Duodenal mucosa (tissue), 2 donors: Measurements from ENCODE around the gene LRRC8D.

ENCODE experiments used
- H3K27ac ChIP-seq: one replicate; pipeline ENCODE4 v1.7.0; 2013; ENCODE audit warnings: low read depth, low read length
- H3K27me3 ChIP-seq, 2 donors: one replicate each; pipeline ENCODE4 v1.7.0; 2013; ENCODE audit warnings: low read length in 2 of 2, control low read depth in 1 of 2; ENCODE audit not compliant: insufficient read depth in 2 of 2, control insufficient read depth in 1 of 2
- H3K36me3 ChIP-seq, 2 donors: one replicate each; pipeline ENCODE4 v1.7.0; 2013; ENCODE audit warnings: low read length in 2 of 2, control low read depth in 1 of 2; ENCODE audit not compliant: insufficient read depth in 2 of 2, control insufficient read depth in 1 of 2
- H3K4me1 ChIP-seq, 2 donors: one replicate each; pipeline ENCODE4 v1.7.0; 2013; ENCODE audit warnings: low read length in 2 of 2, control low read depth in 1 of 2; ENCODE audit not compliant: insufficient read depth in 2 of 2, control insufficient read depth in 1 of 2
- H3K4me3 ChIP-seq, 2 donors: one replicate each; pipeline ENCODE4 v1.7.0; 2013; ENCODE audit warnings: low read length in 2 of 2, low read depth in 1 of 2
- H3K9ac ChIP-seq, 2 donors: one replicate each; pipeline ENCODE4 v1.7.0; 2013; ENCODE audit warnings: low read length in 2 of 2, low read depth in 1 of 2
- H3K9me3 ChIP-seq, 2 donors: one replicate each; pipeline ENCODE4 v1.7.0; 2013; ENCODE audit warnings: low read length in 2 of 2, control low read depth in 1 of 2; ENCODE audit not compliant: control insufficient read depth in 1 of 2

Gene LRRC8D

DNA sequence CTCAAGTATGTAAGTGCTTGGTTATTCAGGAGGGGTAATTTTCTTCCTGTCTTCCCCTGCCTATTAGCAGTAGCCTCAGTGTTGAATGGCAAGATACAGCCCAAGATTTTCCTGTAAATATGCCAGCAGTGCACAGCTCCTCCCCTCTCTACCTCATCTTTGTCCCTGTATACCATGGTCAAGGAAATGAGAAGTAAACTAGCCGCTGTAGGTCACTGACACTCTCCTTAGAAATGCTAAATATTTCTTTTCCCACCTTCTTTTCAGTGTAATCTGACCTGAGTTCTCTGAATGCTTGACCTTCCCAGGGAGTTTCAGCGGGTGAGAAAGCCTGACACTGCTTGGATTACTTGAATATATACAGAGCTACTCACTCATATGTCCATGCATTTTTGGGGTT lies 89.9 kb downstream of the LRRC8D start:
- H3K36me3 ChIP-seq: no peaks in the 10 kb centered on the region
- H3K27me3 ChIP-seq: no peaks in the 10 kb centered on the region
- no peak overlapping the region for H3K4me3 ChIP-seq
- H3K27ac ChIP-seq: no peak overlapping the region
- peaks cover 8 to 11% of the 10 kb centered on the region in 2 donors for H3K4me1 ChIP-seq
- H3K9me3 ChIP-seq: no peaks in the 10 kb centered on the region
- H3K9ac ChIP-seq: no peak overlapping the region

DNA sequence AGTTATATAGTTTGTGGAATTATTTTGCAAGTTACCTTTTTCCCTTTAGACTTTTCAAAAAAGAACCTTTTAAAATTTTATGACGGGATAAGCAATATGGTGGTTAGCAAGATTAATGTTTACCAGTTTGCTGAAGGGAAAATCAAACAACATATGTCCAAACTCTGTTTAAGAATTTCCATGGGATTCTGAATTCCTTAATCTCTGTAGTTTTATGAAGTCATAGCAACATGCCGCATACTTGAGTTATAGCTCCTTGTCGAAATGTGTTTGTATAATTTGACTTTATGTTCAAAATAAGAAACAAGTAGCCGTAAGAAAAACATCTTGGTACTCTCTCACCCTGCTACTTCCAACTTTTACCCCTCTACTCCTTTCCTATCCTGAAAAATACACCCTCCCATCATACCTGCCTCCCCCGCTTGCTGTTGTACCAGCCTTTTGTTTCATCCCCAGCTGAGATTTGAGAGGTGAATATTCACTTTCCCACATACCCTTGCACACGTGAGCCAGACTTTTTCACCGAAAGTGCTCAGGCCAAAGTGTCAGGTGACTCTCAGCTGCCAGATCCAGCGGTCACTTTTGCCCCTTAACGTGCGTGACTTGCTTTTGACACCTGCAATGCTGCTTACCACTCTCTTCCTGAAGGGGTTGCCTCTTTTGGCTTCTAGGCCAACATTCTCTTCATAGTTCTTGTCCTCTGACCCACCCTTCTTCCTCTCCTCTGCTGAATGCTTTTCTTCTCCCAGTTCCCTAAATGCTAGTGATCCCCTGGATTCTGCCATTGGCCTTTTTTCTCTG lies 90.6 kb downstream of the LRRC8D start:
- H3K9me3 ChIP-seq: no peaks in the 10 kb centered on the region
- no peak overlapping the region for H3K4me3 ChIP-seq
- no peak overlapping the region for H3K27ac ChIP-seq
- peaks cover 5 to 7% of the 10 kb centered on the region in 2 donors for H3K4me1 ChIP-seq
- H3K9ac ChIP-seq: no peak overlapping the region
- H3K27me3 ChIP-seq: no peaks in the 10 kb centered on the region
- H3K36me3 ChIP-seq: no peaks in the 10 kb centered on the region

DNA sequence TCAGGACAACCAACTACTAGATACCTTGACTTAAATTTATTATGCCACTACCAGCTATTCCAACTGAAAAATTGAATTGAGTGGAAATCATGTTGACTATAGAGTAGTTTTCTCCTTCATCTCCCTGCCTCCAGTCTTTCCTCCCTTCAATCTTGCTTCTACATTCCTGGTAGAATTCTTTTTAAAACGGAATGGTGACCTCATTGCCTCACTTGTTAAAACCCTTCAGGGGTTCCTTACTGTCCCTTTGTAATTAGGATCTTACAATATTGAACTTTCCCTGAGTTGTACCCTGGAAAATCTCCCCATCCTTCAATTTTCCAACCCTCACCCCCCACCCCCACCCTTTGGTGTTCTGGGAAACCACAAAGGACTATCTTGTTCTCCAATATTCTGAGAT lies 91.2 kb downstream of the LRRC8D start:
- H3K4me3 ChIP-seq: no peak overlapping the region
- peaks cover 0 to under 1% of the 10 kb centered on the region in 2 donors for H3K4me1 ChIP-seq
- no peaks in the 10 kb centered on the region for H3K9me3 ChIP-seq
- no peak overlapping the region for H3K27ac ChIP-seq
- H3K27me3 ChIP-seq: no peaks in the 10 kb centered on the region
- no peak overlapping the region for H3K9ac ChIP-seq
- H3K36me3 ChIP-seq: no peaks in the 10 kb centered on the region

DNA sequence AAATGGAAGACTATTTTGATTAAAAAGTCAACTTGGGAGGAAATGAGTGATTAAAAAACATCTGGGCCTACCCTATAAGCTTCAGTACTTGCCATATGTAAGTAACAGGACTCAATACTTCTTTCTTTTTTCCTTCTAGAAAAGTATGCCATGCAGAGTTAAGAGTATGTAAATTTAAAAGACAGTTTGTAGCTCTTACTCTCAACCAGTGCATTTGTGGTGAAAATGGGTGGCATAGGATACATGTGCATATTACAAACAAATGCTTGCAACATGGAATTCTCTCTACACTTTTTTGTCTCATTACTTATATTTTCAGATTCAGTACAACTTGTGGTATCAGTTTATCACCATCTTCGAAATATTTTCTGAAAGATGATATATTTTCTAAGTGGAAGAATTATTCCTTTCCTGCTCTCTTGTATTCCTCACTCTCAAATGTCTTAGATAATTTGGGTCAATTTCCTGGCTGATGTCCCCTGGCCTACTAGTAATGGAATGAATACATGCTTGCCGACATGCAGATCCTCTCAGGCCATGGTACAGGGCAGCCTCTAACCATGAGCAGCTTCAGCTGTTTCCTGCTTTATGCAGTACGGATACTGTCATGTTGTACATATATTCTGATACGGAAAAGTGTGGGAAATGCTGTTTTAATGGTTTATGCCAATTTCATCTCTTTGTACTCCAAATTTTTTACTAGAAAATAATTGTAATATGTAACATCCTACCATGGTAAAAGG lies 92.7 kb downstream of the LRRC8D start:
- Histone ChIP-seq H3K27ac (no peak overlapping the region), H3K4me1 (peaks cover 0 to 3% of the 10 kb centered on the region in 2 donors), H3K27me3 (no peaks in the 10 kb centered on the region), H3K36me3 (no peaks in the 10 kb centered on the region), H3K4me3 (no peak overlapping the region), H3K9ac (no peak overlapping the region), H3K9me3 (no peaks in the 10 kb centered on the region)

DNA sequence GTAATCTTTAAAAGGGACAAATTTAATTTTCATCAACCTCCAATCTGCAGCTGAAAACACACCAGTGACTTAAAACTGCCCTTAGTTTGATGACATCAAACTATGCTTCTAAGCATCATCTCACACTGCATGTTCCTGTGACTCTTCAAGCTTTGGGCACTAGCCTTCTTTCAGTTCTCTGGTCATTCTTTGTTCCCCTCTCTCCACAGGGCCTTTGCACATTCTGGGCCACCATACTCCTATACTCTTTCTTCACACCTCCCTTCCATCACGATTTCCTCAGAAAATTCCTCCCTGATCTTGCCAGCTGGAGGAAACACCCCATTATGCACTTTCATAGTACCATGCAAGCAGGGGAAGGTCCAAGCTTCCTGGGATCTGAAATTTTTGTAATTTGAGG lies 96.5 kb downstream of the LRRC8D start:
- H3K36me3 ChIP-seq: no peaks in the 10 kb centered on the region
- no peak overlapping the region for H3K4me3 ChIP-seq
- peaks cover 0 to 4% of the 10 kb centered on the region in 2 donors for H3K4me1 ChIP-seq
- H3K27me3 ChIP-seq: no peaks in the 10 kb centered on the region
- no peaks in the 10 kb centered on the region for H3K9me3 ChIP-seq
- H3K9ac ChIP-seq: no peak overlapping the region
- no peak overlapping the region for H3K27ac ChIP-seq

DNA sequence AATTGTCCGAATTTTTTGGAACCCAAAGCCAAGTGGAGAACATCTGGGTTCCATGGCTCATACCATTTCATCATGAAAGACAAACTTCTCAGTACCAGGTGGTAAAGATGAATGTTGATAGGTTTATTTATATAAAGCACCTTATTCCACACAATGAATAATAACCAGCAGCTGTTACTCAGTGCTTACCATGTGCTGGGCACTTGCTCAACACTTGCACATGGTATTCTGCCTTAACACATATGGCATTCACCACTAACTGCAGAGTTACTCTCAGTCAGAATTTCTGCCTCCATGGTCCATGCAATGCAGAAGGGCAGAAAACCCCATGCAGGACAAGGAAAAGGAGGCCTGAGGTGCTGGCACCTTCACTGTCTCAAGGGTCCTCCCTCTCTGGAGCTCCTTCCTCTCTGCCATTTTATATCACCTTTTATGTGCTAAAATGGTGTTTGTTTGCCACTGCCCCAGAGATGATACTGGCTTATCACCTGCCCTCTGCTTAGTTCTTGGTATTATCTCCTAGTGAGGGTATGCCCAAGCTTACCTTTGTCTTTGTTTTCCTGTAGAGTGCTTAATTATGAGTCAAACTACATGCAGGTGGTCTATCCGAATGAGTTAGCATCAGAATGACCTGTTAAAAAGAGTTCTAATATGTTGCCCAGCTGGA lies 97.4 kb downstream of the LRRC8D start:
- Histone ChIP-seq H3K27ac (no peak overlapping the region), H3K4me1 (peaks cover 0 to 4% of the 10 kb centered on the region in 2 donors), H3K9me3 (peaks cover 0 to 1% of the 10 kb centered on the region in 2 donors), H3K9ac (no peak overlapping the region), H3K27me3 (no peaks in the 10 kb centered on the region), H3K36me3 (peaks cover 0 to under 1% of the 10 kb centered on the region in 2 donors), H3K4me3 (no peak overlapping the region)

DNA sequence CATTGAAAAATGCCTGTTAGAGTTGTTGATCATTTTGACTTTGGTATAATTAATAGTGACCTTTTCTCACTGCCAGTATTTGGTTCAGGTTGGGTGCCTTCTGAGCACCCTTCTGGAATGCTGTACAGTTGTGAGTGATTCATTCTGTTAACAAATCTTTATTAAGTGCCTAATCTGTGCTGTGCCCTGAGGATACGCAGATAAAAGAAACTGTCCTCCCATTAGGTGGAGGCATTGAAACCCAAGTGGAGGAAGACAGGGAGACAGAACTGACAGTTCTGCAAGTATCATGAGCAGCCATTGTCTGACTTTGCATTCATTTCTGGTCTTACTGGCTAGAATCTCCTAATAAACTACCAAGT lies 97.9 kb downstream of the LRRC8D start:
- Histone ChIP-seq H3K4me3 (no peak overlapping the region), H3K9me3 (peaks cover 0 to 6% of the 10 kb centered on the region in 2 donors), H3K27me3 (no peaks in the 10 kb centered on the region), H3K36me3 (peaks cover 0 to 5% of the 10 kb centered on the region in 2 donors), H3K27ac (no peak overlapping the region), H3K9ac (no peak overlapping the region), H3K4me1 (peaks cover 0 to 4% of the 10 kb centered on the region in 2 donors)

DNA sequence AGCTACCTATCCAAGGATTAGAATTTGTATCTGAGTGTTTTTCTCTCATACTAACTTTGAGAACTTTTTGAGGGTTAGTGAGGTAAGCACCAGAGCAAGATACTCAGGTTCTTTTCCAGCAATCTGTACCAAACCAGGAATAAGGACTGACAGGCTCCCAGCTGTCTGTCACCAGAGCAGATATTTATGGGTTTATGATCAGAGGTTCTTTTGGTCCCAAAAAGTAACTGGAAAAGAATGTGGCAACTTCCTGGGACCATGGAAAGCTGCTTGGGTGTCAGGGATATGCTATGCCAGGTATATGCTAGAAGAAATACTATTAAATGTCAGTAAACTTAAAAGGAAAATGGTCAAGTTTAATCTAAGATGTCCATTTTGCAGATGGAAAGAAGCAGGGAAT lies 98.3 kb downstream of the LRRC8D start:
- Histone ChIP-seq H3K27ac (no peak overlapping the region), H3K36me3 (peaks cover 0 to 5% of the 10 kb centered on the region in 2 donors), H3K9me3 (peaks cover 0 to 6% of the 10 kb centered on the region in 2 donors), H3K4me3 (no peak overlapping the region), H3K4me1 (peaks cover 0 to 4% of the 10 kb centered on the region in 2 donors), H3K27me3 (no peaks in the 10 kb centered on the region), H3K9ac (no peak overlapping the region)

DNA sequence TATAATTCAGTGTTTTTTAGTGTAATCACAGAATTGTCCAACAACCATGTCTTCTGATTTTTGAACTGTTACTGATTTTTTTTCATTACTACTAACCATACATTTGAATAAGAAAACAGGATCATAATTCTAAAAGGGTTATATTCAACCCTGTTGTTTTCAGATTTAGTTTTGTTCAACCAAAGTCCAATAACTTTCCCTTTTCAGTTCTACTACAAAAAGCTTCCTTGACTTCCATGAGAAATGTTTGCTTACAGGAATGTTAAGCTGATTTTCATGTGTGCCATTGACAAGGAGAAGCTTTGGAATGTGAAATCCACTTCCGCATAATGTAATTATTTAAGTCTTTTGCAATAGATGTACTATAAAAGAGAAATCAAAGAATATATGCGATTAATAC lies 102.1 kb downstream of the LRRC8D start:
- Histone ChIP-seq H3K4me3 (no peak overlapping the region), H3K4me1 (peaks cover 0 to 4% of the 10 kb centered on the region in 2 donors), H3K36me3 (peaks cover 0 to 8% of the 10 kb centered on the region in 2 donors), H3K27me3 (no peaks in the 10 kb centered on the region), H3K27ac (no peak overlapping the region), H3K9ac (no peak overlapping the region), H3K9me3 (peaks cover 0 to 6% of the 10 kb centered on the region in 2 donors)

DNA sequence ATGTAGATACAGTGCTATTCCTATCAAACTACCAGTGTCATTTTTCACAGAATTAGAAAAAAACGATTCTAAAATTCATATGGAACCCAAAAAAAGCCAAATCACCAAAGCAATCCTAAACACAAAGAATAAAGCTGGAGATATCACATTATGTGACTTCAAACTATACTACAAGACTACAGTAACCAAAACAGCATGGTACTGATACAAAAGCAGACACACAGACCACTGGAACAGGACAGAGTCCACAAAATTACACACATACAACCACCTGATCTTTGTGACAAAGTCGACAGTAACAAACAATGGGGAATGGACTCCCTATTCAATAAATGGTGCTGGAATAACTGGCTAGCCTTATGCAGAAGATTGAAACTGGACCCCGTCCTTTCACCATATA lies 102.7 kb downstream of the LRRC8D start:
- Histone ChIP-seq H3K4me3 (no peak overlapping the region), H3K9me3 (peaks cover 0 to 6% of the 10 kb centered on the region in 2 donors), H3K4me1 (peaks cover 0 to under 1% of the 10 kb centered on the region in 2 donors), H3K27me3 (no peaks in the 10 kb centered on the region), H3K9ac (no peak overlapping the region), H3K27ac (no peak overlapping the region), H3K36me3 (peaks cover 0 to 8% of the 10 kb centered on the region in 2 donors)
